GM21528 (cell line): ENCODE measurements around the gene YIPF2.
"Not testable (repeated sequence)": the region's sequence is repeated elsewhere in the genome, so short reads cannot be mapped to it uniquely, and the experiment has no call there.

Experiments used
- ATAC-seq: cut with Tn5 transposase; IDR thresholded peaks from one replicate; pipeline ENCODE4 v1.9.1; 2021; ENCODE audit warnings: mild to moderate bottlenecking, moderate library complexity; ENCODE audit not compliant: unreplicated experiment, low FRiP score

Gene YIPF2

GRCh38 chr19:10928563-10929401, at the start of gene YIPF2, which contains the start of gene TIMM29:
Gene YIPF2 (minus strand): TSS chr19:10928639. CDS start chr19:10928410, 229 bp downstream.
Gene TIMM29 (plus strand): TSS chr19:10928811. CDS start chr19:10928823, 12 bp downstream.
- peak; percentile 71 for ATAC-seq

DNA sequence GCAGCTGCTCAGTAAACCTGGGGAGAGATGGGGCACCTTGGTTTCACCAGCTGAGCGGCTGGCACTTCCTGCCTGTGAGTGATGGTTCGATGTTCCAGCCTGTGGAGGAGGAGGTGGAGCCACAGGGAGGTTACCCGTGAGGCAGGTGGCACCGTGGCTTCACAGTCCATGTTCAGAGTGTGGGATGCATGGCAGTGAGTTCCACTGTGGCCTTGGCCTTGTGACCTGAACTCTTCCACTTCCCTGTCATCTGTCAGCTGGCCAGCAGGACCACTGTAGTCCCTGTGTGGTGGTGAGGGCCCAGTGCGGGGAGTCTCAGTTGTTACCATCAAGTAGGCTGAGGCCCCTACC, 49.3 kb upstream of the YIPF2 start:
- no peak for ATAC-seq

GRCh38 chr19:10976131-10976892, 47.9 kb upstream of the YIPF2 start:
- ATAC-seq: no peak

DNA sequence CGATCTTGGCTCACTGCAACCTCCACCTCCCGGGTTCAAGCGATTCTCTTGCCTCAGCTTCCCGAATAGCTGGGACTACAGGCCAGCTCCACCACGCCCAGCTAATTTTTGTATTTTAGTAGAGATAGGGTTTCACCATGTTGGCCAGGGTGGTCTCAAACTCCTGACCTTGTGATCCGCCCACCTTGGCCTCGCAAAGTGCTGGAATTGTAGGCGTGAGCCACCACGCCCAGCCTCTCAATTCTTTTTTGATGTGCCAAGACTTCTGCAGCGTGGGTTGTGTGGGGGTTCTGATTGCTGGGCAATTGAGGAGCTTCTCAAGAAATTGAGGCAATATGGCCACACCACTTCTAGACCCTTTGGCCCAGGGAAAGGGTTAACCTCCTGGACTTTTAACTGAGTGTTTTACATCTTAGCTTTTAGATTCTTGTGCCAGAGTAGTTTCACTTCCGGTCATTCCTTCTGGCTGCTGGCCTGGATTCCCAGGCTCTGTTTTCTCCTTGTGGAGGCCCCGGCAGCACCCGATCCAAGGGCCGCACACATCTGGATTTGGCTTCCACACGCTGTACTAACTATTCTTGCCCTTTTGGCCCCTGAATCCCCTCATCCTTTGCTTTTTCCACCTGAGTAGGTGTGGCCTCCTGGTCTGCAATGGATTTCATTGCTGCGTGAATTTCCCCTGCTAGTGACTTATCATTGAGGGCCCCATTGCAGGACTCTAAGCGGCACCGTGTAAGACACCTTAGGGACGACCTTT, 47.1 kb upstream of the YIPF2 start:
- ATAC-seq: no peak

- no peak for ATAC-seq
These were observed 42.8 kb upstream of the YIPF2 start for GRCh38 chr19:10971107-10971726.

DNA sequence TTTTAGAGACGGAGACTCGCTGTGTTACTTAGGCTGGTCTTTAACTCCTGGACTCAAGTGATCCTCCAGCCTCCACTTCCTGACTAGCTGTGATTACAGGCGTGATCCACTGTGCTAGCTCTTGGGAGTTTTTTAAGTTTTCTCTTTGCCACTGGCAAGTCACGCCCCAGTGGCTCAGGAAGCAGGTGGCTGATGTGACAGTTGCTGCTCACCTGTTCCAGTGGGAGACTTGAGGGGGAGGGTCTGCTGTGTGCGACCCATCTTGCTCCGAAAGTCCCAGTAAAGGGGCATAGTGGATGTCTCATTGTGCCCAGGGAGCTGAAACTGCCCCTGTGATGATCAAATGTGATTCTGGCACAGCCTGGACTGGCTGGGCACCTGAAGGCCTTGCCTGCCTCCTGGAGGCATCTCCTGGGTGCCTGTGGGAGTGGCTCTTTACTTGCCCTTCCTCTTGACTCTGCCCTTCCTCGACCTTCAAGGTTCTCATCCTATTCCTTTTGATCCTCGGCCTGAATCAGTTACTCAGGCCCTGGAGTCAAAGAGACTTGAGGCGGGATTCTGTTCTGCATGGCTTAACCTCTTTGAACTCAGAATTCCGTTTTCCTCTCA, 40.2 kb upstream of the YIPF2 start:
- ATAC-seq: no peak

DNA sequence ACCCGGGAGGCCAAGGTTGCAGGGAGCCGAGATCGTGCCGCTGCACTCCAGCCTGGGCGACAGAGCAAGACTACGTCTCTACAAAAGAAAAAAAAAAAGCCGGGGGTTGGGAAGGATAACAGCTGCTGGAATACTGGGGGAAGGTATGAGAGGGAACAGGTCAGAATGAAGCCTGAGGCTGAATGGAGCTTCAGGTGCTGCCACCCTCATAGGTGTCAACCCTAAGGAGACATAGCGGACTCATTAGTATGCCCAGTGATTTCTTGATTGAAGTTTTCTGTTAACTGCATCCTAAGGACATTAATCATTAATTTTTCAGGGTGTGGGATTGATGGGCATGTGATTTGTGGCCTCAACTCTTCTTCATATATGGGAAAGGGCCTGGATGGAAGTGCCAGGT, 38.4 kb upstream of the YIPF2 start:
- no peak for ATAC-seq

DNA sequence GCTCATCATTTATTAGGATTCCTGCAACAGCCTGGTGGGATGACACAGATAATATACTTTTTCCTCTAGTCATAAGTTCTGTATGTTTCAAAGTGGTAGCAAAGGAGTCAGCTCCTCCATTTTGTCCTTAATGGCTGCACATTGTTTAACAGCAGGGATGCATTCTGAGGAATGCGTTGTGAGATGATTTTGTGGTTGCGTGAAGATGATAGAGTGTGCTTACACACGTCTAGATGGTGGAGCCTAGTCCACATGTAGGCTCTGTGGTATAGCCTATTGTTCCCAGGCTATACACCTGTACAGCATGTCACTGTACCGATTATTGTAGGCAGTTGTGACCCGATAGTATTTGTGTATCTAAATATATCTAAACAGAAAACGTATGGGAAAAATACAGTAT, 37.0 kb upstream of the YIPF2 start:
- no peak for ATAC-seq

DNA sequence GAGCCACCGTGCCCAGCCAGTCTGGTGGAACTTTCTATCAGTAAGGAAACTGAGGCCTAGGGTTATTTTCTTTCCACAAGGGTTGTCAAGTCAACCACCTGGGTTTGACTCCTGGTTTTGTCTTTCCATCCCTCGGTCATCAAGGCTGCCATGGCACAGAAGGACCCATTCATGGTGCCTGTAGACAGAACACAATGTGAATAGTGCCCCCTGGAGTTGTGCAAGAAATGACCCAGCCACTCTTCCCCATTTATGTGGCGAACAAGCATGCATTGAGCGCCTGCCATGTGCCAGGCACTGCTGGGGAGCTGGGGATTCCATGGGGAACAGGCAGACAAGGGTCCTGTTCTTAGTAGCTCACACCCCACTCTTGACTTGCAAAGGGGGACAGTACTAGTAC, 36.5 kb upstream of the YIPF2 start:
- ATAC-seq: no peak

- ATAC-seq: no peak
These were observed 35.4 kb upstream of the YIPF2 start for GRCh38 chr19:10963865-10964264.

DNA sequence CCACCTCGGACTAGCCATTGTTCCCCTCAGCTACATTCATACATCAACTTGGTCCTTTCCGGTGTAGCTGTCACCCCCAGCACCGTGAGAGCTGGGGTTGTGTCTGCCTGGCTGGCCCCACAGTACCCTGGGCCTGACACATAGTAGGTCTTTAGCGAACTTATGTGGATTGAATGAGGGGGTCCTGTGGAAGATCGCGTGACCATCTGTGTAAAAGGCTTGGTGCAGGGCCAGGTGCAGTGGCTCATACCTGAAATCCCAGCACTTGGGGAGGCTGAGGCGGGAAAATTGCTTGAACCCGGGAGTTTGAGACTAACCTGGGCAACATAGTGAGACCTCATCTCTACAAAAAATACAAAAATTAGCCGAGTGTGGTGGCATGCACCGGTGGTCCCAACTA, 34.4 kb upstream of the YIPF2 start:
- ATAC-seq: no peak

- ATAC-seq: peak; percentile 39
These were observed 32.8 kb upstream of the YIPF2 start for GRCh38 chr19:10961073-10961860.

GRCh38 chr19:10960314-10961072, 32.1 kb upstream of the YIPF2 start, which contains the start of gene SMARCA4:
Gene SMARCA4 (plus strand): TSS chr19:10961030. CDS start chr19:10984152, 23,122 bp downstream.
- peak; percentile 72 for ATAC-seq

DNA sequence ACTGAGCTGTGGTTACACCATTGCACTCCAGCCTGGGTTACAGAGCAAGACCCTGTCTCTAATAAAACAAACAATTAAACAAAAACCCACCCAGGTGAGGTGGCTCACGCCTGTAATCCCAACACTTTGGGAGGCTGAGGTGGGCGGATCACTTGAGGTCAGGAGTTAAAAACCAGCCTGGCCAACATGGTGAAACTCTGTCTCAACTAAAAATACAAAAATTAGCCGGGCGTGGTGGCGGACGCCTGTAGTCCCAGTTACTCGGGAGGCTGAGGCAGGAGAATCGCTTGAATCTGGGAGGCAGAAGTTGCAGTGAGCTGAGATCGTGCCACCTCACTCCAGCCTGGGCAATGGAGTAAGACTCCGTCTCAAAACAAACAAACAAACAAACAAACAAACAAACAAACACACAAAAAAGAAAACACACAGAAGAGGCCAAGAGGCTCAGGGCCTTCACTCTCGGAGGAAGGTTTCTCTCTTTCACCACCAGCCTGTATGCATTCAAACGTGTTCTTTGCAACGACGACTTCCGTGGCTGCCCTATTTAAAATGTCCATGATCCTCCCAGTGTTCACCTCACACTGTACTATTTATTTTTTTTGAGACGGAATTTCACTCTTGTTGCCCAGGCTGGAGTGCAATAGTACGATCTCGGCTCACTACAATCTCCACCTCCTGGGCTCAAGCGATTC, 31.0 kb upstream of the YIPF2 start:
- not testable (repeated sequence) for ATAC-seq

- no peak for ATAC-seq
These were observed 24.4 kb upstream of the YIPF2 start for GRCh38 chr19:10952809-10953208.

DNA sequence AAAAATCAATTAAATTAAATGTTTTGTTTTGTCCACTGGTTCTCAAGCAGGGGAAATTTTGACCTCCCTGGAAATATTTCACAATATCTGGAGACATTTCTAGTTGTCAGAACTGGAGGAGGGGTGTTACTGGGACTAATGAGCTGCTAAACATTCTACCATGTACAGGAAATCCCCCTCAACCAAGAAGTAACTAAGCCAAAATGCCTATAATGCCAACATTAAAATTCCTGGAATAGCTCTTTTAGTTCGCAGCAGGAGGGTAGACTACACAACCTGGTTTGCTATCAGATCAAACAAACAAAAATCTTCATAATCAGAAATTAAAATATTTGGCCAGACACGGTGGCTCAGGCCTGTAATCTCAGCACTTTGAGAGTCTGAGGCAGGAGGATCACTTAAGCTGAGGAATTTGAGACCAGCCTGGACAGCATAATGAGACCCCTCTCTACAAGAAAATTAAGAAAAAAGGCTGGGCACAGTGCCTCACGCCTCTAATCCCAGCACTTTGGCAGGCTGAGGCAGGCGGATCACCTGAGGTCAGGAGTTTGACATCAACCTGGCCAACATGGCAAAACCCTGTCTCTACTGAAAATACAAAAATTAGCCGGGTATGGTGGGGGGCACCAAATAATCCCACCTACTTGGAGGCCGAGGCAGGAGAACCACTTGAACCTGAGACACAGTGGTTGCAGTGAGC, 18.7 kb upstream of the YIPF2 start:
- ATAC-seq: no peak

GRCh38 chr19:10945264-10945663, 16.8 kb upstream of the YIPF2 start:
- ATAC-seq: no peak
